Measurements from ENCODE around the gene COL23A1. TPM values are rescaled to one million over a fixed set of nuclear protein-coding genes. Genes with fewer than 3 reads are reported as not detected.

Gene COL23A1
- total RNA-seq, 1 experiment from 2014 or later: not detected

DNA sequence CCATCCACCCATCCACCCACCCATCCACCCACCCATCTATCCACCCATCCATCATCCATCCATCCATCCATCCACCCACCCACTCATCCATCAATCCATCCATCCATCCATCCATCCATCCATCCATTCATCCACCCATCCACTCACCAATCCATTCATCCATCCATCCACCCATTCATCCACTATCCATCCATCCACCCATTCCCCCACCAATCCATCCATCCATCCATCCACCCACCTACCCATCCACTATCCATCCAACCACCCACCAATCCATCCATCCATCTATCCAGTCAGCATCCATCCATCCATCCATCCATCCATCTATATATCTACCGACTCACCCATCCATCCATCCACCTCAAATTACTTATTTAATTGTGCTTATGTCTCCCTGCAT is 320.7 kb downstream of the COL23A1 start:
- no peak overlapping the region for H3K4me3 ChIP-seq (ENCODE audit: low read depth, low read length, poor library complexity, severe bottlenecking)
- no peaks in the 10 kb centered on the region for H3K9me3 ChIP-seq (ENCODE audit: low read depth, low read length, poor library complexity, severe bottlenecking)
- intact Hi-C loops (cut with micrococcal nuclease; ENCODE audit: unreplicated experiment): no loop called here
- no peak for DNase-seq (ENCODE audit: low spot score)
- H3K27ac ChIP-seq (ENCODE audit: low read depth, low read length, poor library complexity, severe bottlenecking): no peak overlapping the region
- TF ChIP-seq CTCF (conservative IDR thresholded peaks at IDR 0.05; ENCODE audit: low read depth, low read length) (no peak), EZH2 (IDR thresholded peaks at IDR 0.05; ENCODE audit: borderline replicate concordance, low read depth, low read length, poor library complexity, severe bottlenecking) (no peak)
- H3K27me3 ChIP-seq (replicated peaks; ENCODE audit: insufficient read depth, low read depth, low read length, poor library complexity): no peaks in the 10 kb centered on the region
- ChIA-PET POLR2A (ENCODE audit: low non-redundant PET) (no interaction called here), CTCF (no interaction called here)
- no peaks in the 10 kb centered on the region for H3K4me1 ChIP-seq (ENCODE audit: insufficient read depth, low read length, poor library complexity, severe bottlenecking)
- BruUV-seq (replicated peaks): no TSS peak
- no peaks in the 10 kb centered on the region for H3K36me3 ChIP-seq (ENCODE audit: insufficient read depth, low read length, poor library complexity, severe bottlenecking)

DNA sequence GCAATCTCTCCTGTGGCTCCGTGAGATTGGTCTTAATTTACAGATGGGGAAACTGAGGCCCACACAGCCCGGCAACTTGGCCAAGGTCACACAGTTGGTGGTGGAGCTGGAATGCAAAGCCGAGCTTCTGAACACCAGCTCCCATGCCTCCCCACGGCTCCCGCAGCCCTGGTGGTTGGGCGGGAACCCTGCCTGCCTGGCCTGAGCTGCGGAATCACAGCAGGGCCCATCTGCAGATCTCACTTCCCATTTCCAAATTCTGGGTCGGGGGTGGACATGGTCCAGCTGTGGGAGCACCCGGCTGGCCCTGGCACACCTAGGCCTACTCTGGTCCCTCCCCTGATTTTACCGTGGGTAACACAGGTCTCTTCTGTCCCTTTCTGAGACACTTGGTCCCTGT is 322.3 kb downstream of the COL23A1 start:
- no peak for TF ChIP-seq EZH2 (IDR thresholded peaks at IDR 0.05; ENCODE audit: borderline replicate concordance, low read depth, low read length, poor library complexity, severe bottlenecking)
- TF ChIP-seq CTCF (conservative IDR thresholded peaks at IDR 0.05; ENCODE audit: low read depth, low read length): no peak
- no peak for DNase-seq (ENCODE audit: low spot score)
- BruUV-seq (replicated peaks): no TSS peak
- H3K9me3 ChIP-seq (ENCODE audit: low read depth, low read length, poor library complexity, severe bottlenecking): no peaks in the 10 kb centered on the region
- intact Hi-C loops (cut with micrococcal nuclease; ENCODE audit: unreplicated experiment): no loop called here
- H3K27me3 ChIP-seq (replicated peaks; ENCODE audit: insufficient read depth, low read depth, low read length, poor library complexity): no peaks in the 10 kb centered on the region
- POLR2A ChIA-PET (ENCODE audit: low non-redundant PET): no interaction called here
- H3K27ac ChIP-seq (ENCODE audit: low read depth, low read length, poor library complexity, severe bottlenecking): no peak overlapping the region
- H3K36me3 ChIP-seq (ENCODE audit: insufficient read depth, low read length, poor library complexity, severe bottlenecking): no peaks in the 10 kb centered on the region
- CTCF ChIA-PET: no interaction called here
- H3K4me1 ChIP-seq (ENCODE audit: insufficient read depth, low read length, poor library complexity, severe bottlenecking): no peaks in the 10 kb centered on the region
- H3K4me3 ChIP-seq (ENCODE audit: low read depth, low read length, poor library complexity, severe bottlenecking): no peak overlapping the region

- Histone ChIP-seq H3K27me3 (replicated peaks; ENCODE audit: insufficient read depth, low read depth, low read length, poor library complexity) (no peaks in the 10 kb centered on the region), H3K36me3 (ENCODE audit: insufficient read depth, low read length, poor library complexity, severe bottlenecking) (no peaks in the 10 kb centered on the region), H3K4me1 (ENCODE audit: insufficient read depth, low read length, poor library complexity, severe bottlenecking) (no peaks in the 10 kb centered on the region), H3K27ac (ENCODE audit: low read depth, low read length, poor library complexity, severe bottlenecking) (no peak overlapping the region), H3K9me3 (ENCODE audit: low read depth, low read length, poor library complexity, severe bottlenecking) (no peaks in the 10 kb centered on the region), H3K4me3 (ENCODE audit: low read depth, low read length, poor library complexity, severe bottlenecking) (no peak overlapping the region)
- intact Hi-C loops (cut with micrococcal nuclease; ENCODE audit: unreplicated experiment): no loop called here
- no peak for DNase-seq (ENCODE audit: low spot score)
- TF ChIP-seq EZH2 (IDR thresholded peaks at IDR 0.05; ENCODE audit: borderline replicate concordance, low read depth, low read length, poor library complexity, severe bottlenecking) (no peak), CTCF (conservative IDR thresholded peaks at IDR 0.05; ENCODE audit: low read depth, low read length) (no peak)
- ChIA-PET CTCF (no interaction called here), POLR2A (ENCODE audit: low non-redundant PET) (no interaction called here)
- no TSS peak for BruUV-seq (replicated peaks)
Observed at GRCh38 chr5:178267245-178267644, 322.9 kb downstream of the COL23A1 start.
